HG03095 (cell line): ENCODE data around the gene SPIRE2.
"Not testable (repeated sequence)": the region's sequence is repeated elsewhere in the genome, so short reads cannot be mapped to it uniquely, and the experiment has no call there.

Experiments
- ATAC-seq: cut with Tn5 transposase; IDR thresholded peaks from one replicate; pipeline ENCODE4 v1.9.1; 2021; ENCODE audit warnings: moderate library complexity; ENCODE audit not compliant: unreplicated experiment

The SPIRE2 gene, protein sequence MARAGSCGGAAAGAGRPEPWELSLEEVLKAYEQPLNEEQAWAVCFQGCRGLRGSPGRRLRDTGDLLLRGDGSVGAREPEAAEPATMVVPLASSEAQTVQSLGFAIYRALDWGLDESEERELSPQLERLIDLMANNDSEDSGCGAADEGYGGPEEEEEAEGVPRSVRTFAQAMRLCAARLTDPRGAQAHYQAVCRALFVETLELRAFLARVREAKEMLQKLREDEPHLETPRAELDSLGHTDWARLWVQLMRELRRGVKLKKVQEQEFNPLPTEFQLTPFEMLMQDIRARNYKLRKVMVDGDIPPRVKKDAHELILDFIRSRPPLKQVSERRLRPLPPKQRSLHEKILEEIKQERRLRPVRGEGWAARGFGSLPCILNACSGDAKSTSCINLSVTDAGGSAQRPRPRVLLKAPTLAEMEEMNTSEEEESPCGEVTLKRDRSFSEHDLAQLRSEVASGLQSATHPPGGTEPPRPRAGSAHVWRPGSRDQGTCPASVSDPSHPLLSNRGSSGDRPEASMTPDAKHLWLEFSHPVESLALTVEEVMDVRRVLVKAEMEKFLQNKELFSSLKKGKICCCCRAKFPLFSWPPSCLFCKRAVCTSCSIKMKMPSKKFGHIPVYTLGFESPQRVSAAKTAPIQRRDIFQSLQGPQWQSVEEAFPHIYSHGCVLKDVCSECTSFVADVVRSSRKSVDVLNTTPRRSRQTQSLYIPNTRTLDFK

DNA sequence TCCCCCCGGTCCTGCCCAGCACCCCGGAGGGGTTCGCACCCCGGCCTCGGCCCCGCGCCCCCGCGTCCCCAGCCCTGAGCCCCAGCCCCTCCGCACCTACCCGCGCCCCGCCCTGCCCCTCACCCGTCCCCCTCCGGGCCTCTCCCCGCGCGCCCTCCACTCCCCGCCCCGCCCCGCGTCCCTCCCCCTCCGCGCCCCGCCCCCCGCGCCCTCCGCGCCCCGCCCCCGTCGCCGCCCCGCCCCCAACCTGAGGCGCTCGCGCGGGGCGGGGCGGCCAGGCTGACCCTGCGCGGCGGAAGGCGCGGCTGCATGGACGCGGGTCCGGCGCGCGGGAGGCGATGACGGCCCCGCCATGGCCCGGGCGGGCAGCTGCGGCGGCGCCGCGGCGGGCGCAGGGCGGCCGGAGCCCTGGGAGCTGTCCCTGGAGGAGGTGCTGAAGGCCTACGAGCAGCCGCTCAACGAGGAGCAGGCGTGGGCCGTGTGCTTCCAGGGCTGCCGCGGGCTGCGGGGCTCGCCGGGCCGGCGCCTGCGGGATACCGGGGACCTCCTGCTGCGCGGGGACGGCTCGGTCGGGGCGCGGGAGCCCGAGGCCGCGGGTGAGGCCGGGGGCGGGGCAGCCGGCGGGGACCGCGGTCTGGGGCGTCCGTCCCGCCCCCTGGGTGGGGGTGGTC is at the start of gene SPIRE2:
Gene SPIRE2 (plus strand): TSS at position 277 of the 671 bp plus-strand sequence. CDS start 76 bp downstream, at position 353.
- ATAC-seq, result no peak

DNA sequence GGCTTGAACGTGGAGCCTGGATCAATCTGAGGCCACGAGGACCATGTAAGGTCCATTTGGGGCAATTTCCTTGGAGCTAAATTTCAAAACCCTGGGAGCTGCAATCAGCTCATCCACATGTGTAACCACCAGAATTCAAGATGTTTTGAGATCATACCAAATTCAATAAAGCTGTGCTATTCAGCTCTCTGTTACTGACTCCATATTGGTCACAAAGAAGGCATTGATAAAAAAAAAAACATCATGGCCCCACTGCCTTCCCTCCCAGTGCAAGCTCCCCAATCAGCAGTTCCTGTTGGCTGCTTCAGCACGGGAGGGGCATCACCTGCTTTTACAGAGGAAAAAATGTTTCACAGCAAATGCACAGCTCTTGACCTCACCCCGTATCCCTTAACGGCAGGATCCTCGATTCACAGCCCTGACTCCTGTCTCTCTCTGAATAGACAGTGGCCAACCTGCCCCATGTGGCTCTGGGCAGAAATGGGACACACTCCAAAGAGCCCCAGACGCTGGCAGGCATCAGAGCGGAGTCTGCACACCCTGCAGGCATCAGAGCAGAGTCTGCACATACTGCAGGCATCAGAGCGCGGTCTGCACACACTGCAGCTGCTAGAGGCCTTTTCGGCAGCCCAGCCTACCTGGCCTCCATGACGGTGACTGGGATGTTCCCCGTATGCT is 48.9 kb upstream of the SPIRE2 start:
- ATAC-seq, result no peak

- ATAC-seq, result no peak
Measured at GRCh38 chr16:89779909-89780305, 48.4 kb upstream of the SPIRE2 start.

GRCh38 chr16:89782489-89782888 is 45.8 kb upstream of the SPIRE2 start:
- no peak for ATAC-seq

GRCh38 chr16:89783952-89784351 is 44.3 kb upstream of the SPIRE2 start:
- not testable (repeated sequence) for ATAC-seq

DNA sequence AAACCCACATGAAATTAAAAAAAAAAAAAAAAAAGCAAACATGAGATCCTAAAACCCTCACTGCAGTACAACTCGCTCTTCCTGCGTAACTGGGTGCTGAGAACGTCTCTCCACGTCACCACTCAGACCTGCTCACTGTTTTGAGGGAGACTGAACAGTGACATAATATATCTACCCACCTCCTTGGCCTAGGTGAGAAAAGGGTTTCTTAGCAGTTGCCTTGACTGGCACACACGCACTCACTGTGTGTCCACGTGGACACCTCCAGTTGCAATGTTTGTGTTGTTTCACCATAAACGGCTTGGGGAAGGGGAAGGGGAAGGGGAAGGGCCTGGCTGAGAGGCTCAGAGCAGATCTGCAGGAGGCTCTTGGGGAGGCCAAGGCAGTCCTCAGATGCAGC is 43.9 kb upstream of the SPIRE2 start:
- no peak for ATAC-seq

GRCh38 chr16:89785523-89786155 is 42.6 kb upstream of the SPIRE2 start:
- no peak for ATAC-seq

- ATAC-seq, result no peak
Measured at GRCh38 chr16:89786474-89787364, 41.6 kb upstream of the SPIRE2 start.

GRCh38 chr16:89787365-89787805 is 40.9 kb upstream of the SPIRE2 start:
- no peak for ATAC-seq

GRCh38 chr16:89791278-89791995 is 36.8 kb upstream of the SPIRE2 start:
- no peak for ATAC-seq

GRCh38 chr16:89793092-89793491 is 35.2 kb upstream of the SPIRE2 start:
- ATAC-seq, result not testable (repeated sequence)

GRCh38 chr16:89793955-89794354 is 34.3 kb upstream of the SPIRE2 start:
- no peak for ATAC-seq

- ATAC-seq, result no peak
Measured at GRCh38 chr16:89795676-89796075, 32.6 kb upstream of the SPIRE2 start.

DNA sequence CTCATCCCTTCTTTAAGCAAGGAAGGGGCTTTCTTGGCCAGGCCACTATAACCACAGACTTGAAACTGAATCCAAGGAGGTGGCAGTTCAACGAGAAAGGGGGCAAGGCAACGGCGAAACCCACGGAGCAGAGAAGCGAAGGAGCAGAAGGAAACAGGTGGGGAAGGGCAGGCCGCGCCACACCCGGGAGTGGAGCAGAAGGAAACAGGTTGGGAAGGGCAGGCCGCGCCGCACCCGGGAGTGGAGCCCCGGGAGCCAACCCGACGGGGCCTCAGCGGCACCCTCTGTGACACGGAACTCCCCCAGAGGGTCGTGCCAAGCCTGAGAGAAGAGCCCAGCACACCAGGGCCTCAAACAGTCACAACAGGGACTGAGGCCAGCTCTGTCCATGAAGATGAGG is 32.2 kb upstream of the SPIRE2 start:
- no peak for ATAC-seq

DNA sequence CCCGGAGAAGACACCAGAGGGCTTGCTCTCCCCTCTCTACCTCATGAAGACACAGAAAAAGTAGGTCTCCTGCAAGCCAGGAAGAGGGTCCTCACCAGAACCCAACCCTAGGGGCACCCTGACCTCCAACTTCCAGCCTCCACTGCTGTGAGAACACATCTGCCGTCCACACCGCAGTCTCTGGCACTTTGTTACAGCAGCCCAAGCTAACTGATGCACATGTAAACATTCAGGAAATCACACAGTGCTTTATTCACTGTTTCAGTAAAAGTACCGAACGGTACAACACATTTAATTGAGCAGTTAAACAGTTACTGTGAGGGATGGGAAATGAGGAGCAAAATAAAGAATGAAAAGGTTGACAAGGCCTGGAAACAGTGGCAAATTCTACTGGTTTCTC is 30.1 kb upstream of the SPIRE2 start:
- ATAC-seq, result no peak

- ATAC-seq, result no peak
Measured at GRCh38 chr16:89798832-89799370, 29.4 kb upstream of the SPIRE2 start.

DNA sequence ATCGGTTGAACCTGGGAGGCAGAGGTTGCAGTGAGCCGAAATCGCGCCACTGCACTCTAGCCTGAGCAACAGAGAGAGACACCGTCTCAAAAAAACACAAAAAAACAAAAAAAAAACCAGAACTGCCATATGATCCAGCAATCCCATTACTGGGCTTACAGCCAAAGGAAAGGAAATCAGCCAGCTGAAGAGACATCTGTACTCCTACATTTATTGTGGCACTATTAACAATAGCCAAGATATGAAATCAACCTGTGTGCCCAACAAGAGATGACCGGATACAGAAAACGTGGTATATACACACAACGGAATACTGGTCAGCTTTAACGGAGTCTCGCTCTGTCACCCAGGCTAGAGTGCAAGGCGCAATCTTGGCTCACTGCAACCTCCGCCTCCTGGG is 26.5 kb upstream of the SPIRE2 start:
- ATAC-seq, result no peak

GRCh38 chr16:89805136-89805905 is 23.0 kb upstream of the SPIRE2 start:
- ATAC-seq, result no peak
